Measurements from ENCODE around the gene ITGBL1. TPM values are rescaled to one million over a fixed set of nuclear protein-coding genes. Genes with fewer than 3 reads are reported as not detected.

The ITGBL1 gene
- total and polyA plus RNA-seq, 2 of the 8 experiments (the other 6 are each of a cell fraction or from before 2014, with no cell fraction given): not detected

- POLR2A ChIA-PET (ENCODE audit: partially characterized antibody): no interaction called here
- Histone ChIP-seq H4K5ac (ENCODE audit: insufficient read length, low read depth, low read length) (no peak overlapping the region), H3K4me3 (ENCODE audit: extremely low read depth in 1 of 4, insufficient read depth in 2 of 4, low read depth in 3 of 4, low read length in 4 of 4) (no peak overlapping the region), H3K23me2 (ENCODE audit: low read depth, low read length) (no peaks in the 10 kb centered on the region), H3K18ac (ENCODE audit: extremely low read depth, low read length) (no peak overlapping the region), H3K9ac (replicated peaks in 1 of 4; ENCODE audit: extremely low read depth in 1 of 4, low read depth in 3 of 4, low read length in 3 of 4) (no peak overlapping the region), H3K4ac (replicated peaks; ENCODE audit: insufficient read length, low read depth, low read length) (no peak overlapping the region), H3K27ac (ENCODE audit: low read depth, low read length) (no peak overlapping the region), H2BK120ac (replicated peaks; ENCODE audit: low read depth, low read length) (no peak overlapping the region), H3K79me1 (ENCODE audit: low read depth, low read length) (no peaks in the 10 kb centered on the region), H2BK5ac (ENCODE audit: low read depth, low read length) (no peak overlapping the region), H3K27me3 (replicated peaks in 1 of 4; ENCODE audit: control insufficient read depth in 3 of 4, extremely low read depth in 1 of 4, insufficient read depth in 3 of 4, low read length in 3 of 4) (no peaks in the 10 kb centered on the region), H2AFZ (ENCODE audit: low read length) (no peak overlapping the region), H2BK15ac (ENCODE audit: low read length) (no peak overlapping the region), H2AK5ac (ENCODE audit: low read depth, low read length) (no peak overlapping the region), H3K9me3 (ENCODE audit: insufficient read depth in 2 of 2, low read depth in 1 of 2, low read length in 1 of 2) (no peaks in the 10 kb centered on the region), H3K56ac (replicated peaks; ENCODE audit: insufficient read length, low read depth, low read length) (no peak overlapping the region), H4K20me1 (replicated peaks in 1 of 2; ENCODE audit: control insufficient read depth in 1 of 2, insufficient read depth in 2 of 2, low read length in 2 of 2) (no peaks in the 10 kb centered on the region), H4K91ac (replicated peaks; ENCODE audit: insufficient read length, low read length) (no peak overlapping the region), H3K23ac (ENCODE audit: insufficient read length) (no peak overlapping the region), H3K14ac (ENCODE audit: insufficient read length) (no peak overlapping the region), H4K8ac (ENCODE audit: extremely low read depth, insufficient read depth, low read length) (no peak overlapping the region), H3K36me3 (ENCODE audit: control insufficient read depth in 2 of 4, insufficient read depth in 4 of 4, low read length in 3 of 4) (no peaks in the 10 kb centered on the region), H3K4me2 (ENCODE audit: insufficient read depth in 1 of 2, low read depth in 2 of 2, low read length in 2 of 2) (no peak overlapping the region), H2BK20ac (ENCODE audit: low read length) (no peak overlapping the region), H3K4me1 (replicated peaks in 1 of 4; ENCODE audit: control insufficient read depth in 3 of 4, insufficient read depth in 4 of 4, low read length in 3 of 4) (no peaks in the 10 kb centered on the region), H3K79me2 (ENCODE audit: control insufficient read depth in 1 of 2, insufficient read depth in 2 of 2, low read length in 2 of 2) (no peaks in the 10 kb centered on the region), H2BK12ac (ENCODE audit: low read depth, low read length) (no peak overlapping the region)
- no peak for FAIRE-seq
- no peak for DNase-seq (ENCODE audit: low read depth in 1 of 2, low spot score in 2 of 2)
- CTCF ChIA-PET (ENCODE audit: partially characterized antibody): no interaction called here
- no peak for TF ChIP-seq SAP30 (IDR thresholded peaks at IDR 0.05; ENCODE audit: insufficient read depth, insufficient replicate concordance, low read length)
- no peak for TF ChIP-seq GABPA (IDR thresholded peaks at IDR 0.05; ENCODE audit: borderline replicate concordance, insufficient read depth, low read length)
- no peak for TF ChIP-seq RFX5 (IDR thresholded peaks at IDR 0.05; ENCODE audit: borderline replicate concordance, low read depth, low read length)
- TF ChIP-seq NANOG (IDR thresholded peaks at IDR 0.05; ENCODE audit: insufficient read depth, low read depth, low read length, poor library complexity, severe bottlenecking): no peak
- TF ChIP-seq SRF (IDR thresholded peaks at IDR 0.05; ENCODE audit: low read depth, low read length): no peak
- no peak for TF ChIP-seq CBX8 (IDR thresholded peaks at IDR 0.05; ENCODE audit: borderline replicate concordance, low read depth, low read length)
- no peak for TF ChIP-seq POLR2A (IDR thresholded peaks at IDR 0.05; ENCODE audit: control extremely low read depth in 1 of 2, low read depth in 2 of 2, low read length in 2 of 2)
- TF ChIP-seq EGR1 (IDR thresholded peaks at IDR 0.05; ENCODE audit: borderline replicate concordance, low read depth, low read length): no peak
- no peak for TF ChIP-seq SP2 (IDR thresholded peaks at IDR 0.05; ENCODE audit: low read length)
- no peak for TF ChIP-seq ATF3 (IDR thresholded peaks at IDR 0.05; ENCODE audit: insufficient read depth, low read depth, low read length)
- no peak for TF ChIP-seq HDAC6 (IDR thresholded peaks at IDR 0.05; ENCODE audit: low read depth, low read length)
- TF ChIP-seq KDM4A (IDR thresholded peaks at IDR 0.05; ENCODE audit: low read depth, low read length, severe bottlenecking): no peak
- no peak for TF ChIP-seq CTCF (IDR thresholded peaks at IDR 0.05; ENCODE audit: control extremely low read depth in 1 of 3, insufficient read depth in 1 of 3, low read depth in 1 of 3, low read length in 3 of 3)
Measured at GRCh38 chr13:101552786-101553185, 100.3 kb downstream of the ITGBL1 start.
